CD14-positive monocyte (primary cell): Measurements from ENCODE around the gene KCNJ1. TPM values are rescaled to one million over a fixed set of nuclear protein-coding genes. Genes with fewer than 3 reads are reported as not detected.
A peak's percentile ranks its signal among the peaks of the same experiment; 100 is the strongest.

Experiments used
- DNase-seq, 3 donors: peaks; one replicate each; pipeline ENCODE4 v3.0.0-alpha.2; 2011 to 2022
- H2AFZ ChIP-seq: 2 replicates; pipeline ENCODE4 v1.6.0; 2012; ENCODE audit warnings: mild to moderate bottlenecking, low read depth, low read length, inconsistent platforms; ENCODE audit not compliant: insufficient read depth, poor library complexity, severe bottlenecking
- H3K27ac ChIP-seq, 2 donors: 1 replicate in 1 of 2; 2 replicates in 1 of 2; pipeline ENCODE4 v1.5.1; 2012 to 2013; ENCODE audit warnings: low read length in 2 of 2, control low read depth in 1 of 2, inconsistent platforms in 1 of 2, low read depth in 1 of 2, mild to moderate bottlenecking in 1 of 2
- H3K27me3 ChIP-seq, 2 donors: one replicate each; pipeline versions ENCODE4 v1.6.0 to v1.6.1; 2011 to 2013; ENCODE audit warnings: low read length in 2 of 2; ENCODE audit not compliant: control insufficient read depth in 2 of 2, insufficient read depth in 2 of 2
- H3K36me3 ChIP-seq, 2 donors: replicated peaks in 1 of 2; 1 replicate in 1 of 2; 2 replicates in 1 of 2; pipeline versions ENCODE4 v1.5.1 to v1.6.1; 2012 to 2013; ENCODE audit warnings: low read length in 2 of 2, control low read depth in 1 of 2, inconsistent platforms in 1 of 2, mild to moderate bottlenecking in 1 of 2; ENCODE audit not compliant: insufficient read depth in 2 of 2, control insufficient read depth in 1 of 2
- H3K4me1 ChIP-seq, 2 donors: 1 replicate in 1 of 2; 2 replicates in 1 of 2; pipeline versions ENCODE4 v1.5.1 to v1.6.1; 2012 to 2013; ENCODE audit warnings: low read length in 2 of 2, control low read depth in 1 of 2, inconsistent platforms in 1 of 2, mild to moderate bottlenecking in 1 of 2, moderate library complexity in 1 of 2; ENCODE audit not compliant: insufficient read depth in 2 of 2, control insufficient read depth in 1 of 2
- H3K4me2 ChIP-seq: replicated peaks from 2 replicates; pipeline ENCODE3; 2012; ENCODE audit warnings: low read length, moderate library complexity, mild to moderate bottlenecking; ENCODE audit not compliant: poor library complexity, severe bottlenecking; ENCODE audit errors: extremely low read depth
- H3K4me3 ChIP-seq, 3 experiments: fragments of 200-600 bp in 1 of 3; sonication (generic) in 1 of 3; replicated peaks in 1 of 3; 1 replicate in 2 of 3; 2 replicates in 1 of 3; pipeline ENCODE4 v1.5.1; 2011 to 2013; ENCODE audit warnings: low read length in 3 of 3, mild to moderate bottlenecking in 3 of 3, control low read depth in 2 of 3, low read depth in 2 of 3, inconsistent platforms in 1 of 3, moderate library complexity in 1 of 3
- H3K79me2 ChIP-seq: 2 replicates; pipeline ENCODE4 v1.6.0; 2012; ENCODE audit warnings: mild to moderate bottlenecking, control low read depth, inconsistent platforms, low read length, moderate library complexity; ENCODE audit not compliant: insufficient read depth
- H3K9ac ChIP-seq: 2 replicates; pipeline ENCODE4 v1.6.0; 2017; ENCODE audit warnings: low read length, mild to moderate bottlenecking; ENCODE audit not compliant: insufficient read depth, poor library complexity, severe bottlenecking
- H3K9me3 ChIP-seq, 2 donors: replicated peaks in 1 of 2; 1 replicate in 1 of 2; 2 replicates in 1 of 2; pipeline versions ENCODE4 v1.5.1 to v1.6.1; 2012 to 2013; ENCODE audit warnings: low read length in 2 of 2, control low read depth in 1 of 2; ENCODE audit not compliant: control insufficient read depth in 1 of 2, insufficient read depth in 1 of 2
- H4K20me1 ChIP-seq: 2 replicates; pipeline ENCODE4 v1.6.0; 2012; ENCODE audit warnings: mild to moderate bottlenecking, low read length, control low read depth, moderate library complexity; ENCODE audit not compliant: insufficient read depth
- H3K27ac Mint-ChIP-seq, 7 donors: one replicate each; pipeline ENCODE4 v1.8.0; 2020; ENCODE audit warnings: mild to moderate bottlenecking in 7 of 7, mixed read lengths in 7 of 7, moderate library complexity in 6 of 7, inconsistent platforms in 2 of 7
- H3K27me3 Mint-ChIP-seq, 3 donors: one replicate each; pipeline ENCODE4 v1.8.0; 2021 to 2022; ENCODE audit warnings: low read depth in 3 of 3, mild to moderate bottlenecking in 3 of 3, mixed read lengths in 3 of 3, moderate library complexity in 3 of 3, inconsistent platforms in 1 of 3
- H3K36me3 Mint-ChIP-seq, 2 donors: one replicate each; pipeline ENCODE4 v1.8.0; 2020; ENCODE audit warnings: mixed read lengths in 2 of 2, inconsistent platforms in 1 of 2, mild to moderate bottlenecking in 1 of 2
- H3K4me1 Mint-ChIP-seq: one replicate; pipeline ENCODE4 v1.8.0; 2020; ENCODE audit warnings: mild to moderate bottlenecking, mixed read lengths
- H3K4me3 Mint-ChIP-seq, 2 donors: one replicate each; pipeline ENCODE4 v1.8.0; 2020; ENCODE audit warnings: mild to moderate bottlenecking in 2 of 2, mixed read lengths in 2 of 2, moderate library complexity in 1 of 2
- H3K9me3 Mint-ChIP-seq, 7 donors: one replicate each; pipeline ENCODE4 v1.8.0; 2020 to 2022; ENCODE audit warnings: mixed read lengths in 7 of 7, mild to moderate bottlenecking in 6 of 7, moderate library complexity in 6 of 7, inconsistent platforms in 2 of 7
- WGBS: methylation state at CpG from one replicate; pipeline ENCODE4 v1.1.5; 2013; ENCODE audit warnings: missing lambda C conversion rate; ENCODE audit not compliant: insufficient coverage; 5-methylcytosine and 5-hydroxymethylcytosine counted together
- intact Hi-C, 2 donors: fragments of 100-400 bp; cut with micrococcal nuclease; formaldehyde crosslinking; loops; one replicate each; pipeline versions ENCODE4 v1.15.0 to v1.15.1; 2023
- polyA plus RNA-seq, 3 donors: library from polyadenylated mRNA; depleted of rRNA in 1 of 3; unstranded in 2 of 3; stranded (reverse) in 1 of 3; fragments of 300-500 nt in 2 of 3; fragments of >200 nt in 1 of 3; fragmentation: Illumina TruSeq in 2 of 3; gene quantifications; 1 replicate in 2 of 3; 2 replicates in 1 of 3; pipeline ENCODE4 v1.2.3, GENCODE V29; 2012 to 2021
- TF ChIP-seq, protein P1 (sequence below): fragments of 200-600 bp; IDR thresholded peaks from one replicate; pipeline ENCODE4 v1.8.0; 2022; ENCODE audit warnings: antibody characterized with exemption, mild to moderate bottlenecking

KCNJ1 gene
- polyA plus RNA-seq, 3 donors, result 0.12 to 0.47 TPM; not detected in 1

DNA sequence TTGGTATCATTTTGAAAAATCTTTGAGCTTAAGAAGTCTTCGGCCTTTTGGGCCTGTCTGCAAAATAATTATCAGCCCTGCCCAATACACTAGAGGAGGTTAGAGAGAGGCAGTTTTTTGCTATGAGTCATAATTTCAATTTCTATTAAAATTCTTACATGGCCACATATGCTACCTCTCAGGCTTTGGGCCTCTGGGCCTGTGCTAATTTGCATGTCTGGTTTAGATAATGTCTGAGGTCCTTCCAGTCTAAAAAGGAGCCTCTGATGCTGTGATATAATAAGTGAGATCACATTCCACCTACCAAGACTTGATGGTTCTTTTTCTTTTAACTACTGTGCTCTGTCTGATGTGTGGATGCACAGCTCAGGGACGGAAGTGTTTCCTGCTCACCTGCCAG is 70.8 kb downstream of the KCNJ1 start:
- no peak for DNase-seq
- H4K20me1 ChIP-seq, result peaks cover 100% of the 10 kb centered on the region
- H3K36me3 Mint-ChIP-seq, result peaks cover 84 to 91% of the 10 kb centered on the region in 2 donors

DNA sequence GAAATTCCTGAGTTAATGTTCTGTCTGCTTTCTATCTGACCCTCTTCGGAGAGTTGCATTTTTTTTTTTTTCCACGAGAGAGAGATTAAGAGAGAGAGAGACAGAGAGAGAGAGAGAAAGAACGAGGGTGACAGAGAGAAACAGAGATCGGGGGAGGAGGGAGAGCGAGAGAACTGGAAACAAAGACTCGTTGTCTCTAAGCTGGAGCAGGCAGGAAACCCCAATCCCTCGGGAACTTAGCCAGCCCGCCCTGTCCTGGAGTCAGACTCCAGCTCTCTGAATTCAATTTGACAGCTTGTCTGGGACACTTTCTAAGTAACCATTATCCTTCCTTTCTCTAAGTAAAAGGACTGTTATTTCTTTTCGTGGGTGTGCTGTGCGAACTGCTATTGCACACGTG is 76.9 kb downstream of the KCNJ1 start:
- no peaks in the 10 kb centered on the region for H3K4me1 Mint-ChIP-seq
- 100% methylated on average over 1 of the region's 11 CpGs for WGBS
- Histone ChIP-seq H3K4me3 (no peak overlapping the region), H3K9me3 (no peaks in the 10 kb centered on the region), H3K27me3 (no peaks in the 10 kb centered on the region), H3K9ac (no peak overlapping the region), H3K79me2 (peaks cover 49% of the 10 kb centered on the region), H2AFZ (no peak overlapping the region), H3K27ac (no peak overlapping the region), H3K4me1 (no peaks in the 10 kb centered on the region), H3K4me2 (no peak overlapping the region), H3K36me3 (peaks cover 90 to 99% of the 10 kb centered on the region in 2 donors), H4K20me1 (peaks cover 99% of the 10 kb centered on the region)
- DNase-seq, result no peak
- peaks cover 0 to 2% (median 0%) of the 10 kb centered on the region in 7 donors for H3K9me3 Mint-ChIP-seq
- H3K4me3 Mint-ChIP-seq, result no peak overlapping the region
- H3K27ac Mint-ChIP-seq, result peak overlapping the region in 2 of 7 donors; percentile 27 to 28
- H3K36me3 Mint-ChIP-seq, result peaks cover 84 to 94% of the 10 kb centered on the region in 2 donors
- intact Hi-C loops, result no loop called here
- TF ChIP-seq, protein P1, sequence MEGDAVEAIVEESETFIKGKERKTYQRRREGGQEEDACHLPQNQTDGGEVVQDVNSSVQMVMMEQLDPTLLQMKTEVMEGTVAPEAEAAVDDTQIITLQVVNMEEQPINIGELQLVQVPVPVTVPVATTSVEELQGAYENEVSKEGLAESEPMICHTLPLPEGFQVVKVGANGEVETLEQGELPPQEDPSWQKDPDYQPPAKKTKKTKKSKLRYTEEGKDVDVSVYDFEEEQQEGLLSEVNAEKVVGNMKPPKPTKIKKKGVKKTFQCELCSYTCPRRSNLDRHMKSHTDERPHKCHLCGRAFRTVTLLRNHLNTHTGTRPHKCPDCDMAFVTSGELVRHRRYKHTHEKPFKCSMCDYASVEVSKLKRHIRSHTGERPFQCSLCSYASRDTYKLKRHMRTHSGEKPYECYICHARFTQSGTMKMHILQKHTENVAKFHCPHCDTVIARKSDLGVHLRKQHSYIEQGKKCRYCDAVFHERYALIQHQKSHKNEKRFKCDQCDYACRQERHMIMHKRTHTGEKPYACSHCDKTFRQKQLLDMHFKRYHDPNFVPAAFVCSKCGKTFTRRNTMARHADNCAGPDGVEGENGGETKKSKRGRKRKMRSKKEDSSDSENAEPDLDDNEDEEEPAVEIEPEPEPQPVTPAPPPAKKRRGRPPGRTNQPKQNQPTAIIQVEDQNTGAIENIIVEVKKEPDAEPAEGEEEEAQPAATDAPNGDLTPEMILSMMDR, result no peak
- H3K27me3 Mint-ChIP-seq, result no peaks in the 10 kb centered on the region

More for the DNA sequence above, 70.8 kb downstream of the KCNJ1 start:
- H3K27me3 ChIP-seq, result no peaks in the 10 kb centered on the region
- H3K27ac ChIP-seq, result peak overlapping the region in 1 of 2 donors; percentile 32
- no peak overlapping the region for H3K9ac ChIP-seq
- WGBS, result no CpG with 5 or more reads among the region's 2 CpGs
- Mint-ChIP-seq H3K4me1 (peaks cover 9% of the 10 kb centered on the region), H3K9me3 (no peaks in the 10 kb centered on the region), H3K27ac (peak overlapping the region in 2 of 7 donors; percentile 37 to 51), H3K4me3 (no peak overlapping the region), H3K27me3 (no peaks in the 10 kb centered on the region)
- intact Hi-C loops, result no loop called here
- peaks cover 67% of the 10 kb centered on the region for H3K79me2 ChIP-seq
- no peaks in the 10 kb centered on the region for H3K9me3 ChIP-seq
- TF ChIP-seq, protein P1, result no peak
- H2AFZ ChIP-seq, result no peak overlapping the region
- H3K36me3 ChIP-seq, result peaks cover 88 to 100% of the 10 kb centered on the region in 2 donors
- no peak overlapping the region for H3K4me3 ChIP-seq
- H3K4me1 ChIP-seq, result peaks cover 0 to 5% of the 10 kb centered on the region in 2 donors
- H3K4me2 ChIP-seq, result no peak overlapping the region
